Frontal cortex (tissue), 4 donors: ENCODE measurements around the gene ZNF385C. TPM values are rescaled to one million over a fixed set of nuclear protein-coding genes. Genes with fewer than 3 reads are reported as not detected.

ENCODE experiments used
- DNase-seq, 2 donors: peaks; one replicate each; pipeline ENCODE4 v3.0.0; 2012; ENCODE audit warnings: low spot score in 2 of 2
- FAIRE-seq: peaks from 2 replicates; lab custom pipeline; 2012; peaks lifted over from hg19 to GRCh38; lab: Jason Lieb, UNC
- total RNA-seq: library from RNA; depleted of rRNA; stranded (reverse); fragments of >200 nt; gene quantifications from one replicate; pipeline ENCODE4 v1.2.3, GENCODE V29; 2014
- donor health status: control.
- donor health status: control.
- donor health status: control.

The ZNF385C gene
- total RNA-seq, 1 donor from 2014 or later = 0.41 TPM

DNA sequence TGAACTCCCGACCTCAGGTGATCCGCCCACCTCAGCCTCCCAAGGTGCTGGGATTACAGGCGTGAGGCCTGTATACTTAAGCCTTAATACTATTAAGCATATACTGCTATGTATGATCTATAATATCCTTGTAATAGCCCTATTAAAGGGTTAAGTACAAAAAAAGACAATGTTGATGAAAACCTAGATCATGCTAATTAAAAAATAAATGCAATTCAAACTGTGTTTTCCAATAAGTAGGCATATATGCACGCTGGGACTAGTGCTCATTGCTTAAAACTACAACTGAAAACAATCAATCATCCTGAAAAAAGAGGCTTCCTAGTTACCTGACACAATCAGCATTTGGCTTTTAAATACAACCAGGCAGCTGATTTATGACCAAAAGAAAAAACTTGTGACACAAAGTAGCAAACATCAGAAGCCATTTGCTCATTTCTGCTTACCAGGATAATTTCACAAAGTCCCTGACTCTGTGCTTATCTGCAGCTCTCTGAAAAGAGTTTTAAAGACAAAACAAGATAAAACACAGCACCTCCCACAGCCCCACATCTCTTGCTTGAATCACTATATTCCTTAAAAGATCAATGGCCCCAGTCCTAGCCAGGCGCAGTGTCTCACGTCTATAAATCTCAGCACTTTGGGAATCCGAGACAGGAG is 11.1 kb downstream of the ZNF385C start:
- FAIRE-seq (no peak), DNase-seq (no peak)

DNA sequence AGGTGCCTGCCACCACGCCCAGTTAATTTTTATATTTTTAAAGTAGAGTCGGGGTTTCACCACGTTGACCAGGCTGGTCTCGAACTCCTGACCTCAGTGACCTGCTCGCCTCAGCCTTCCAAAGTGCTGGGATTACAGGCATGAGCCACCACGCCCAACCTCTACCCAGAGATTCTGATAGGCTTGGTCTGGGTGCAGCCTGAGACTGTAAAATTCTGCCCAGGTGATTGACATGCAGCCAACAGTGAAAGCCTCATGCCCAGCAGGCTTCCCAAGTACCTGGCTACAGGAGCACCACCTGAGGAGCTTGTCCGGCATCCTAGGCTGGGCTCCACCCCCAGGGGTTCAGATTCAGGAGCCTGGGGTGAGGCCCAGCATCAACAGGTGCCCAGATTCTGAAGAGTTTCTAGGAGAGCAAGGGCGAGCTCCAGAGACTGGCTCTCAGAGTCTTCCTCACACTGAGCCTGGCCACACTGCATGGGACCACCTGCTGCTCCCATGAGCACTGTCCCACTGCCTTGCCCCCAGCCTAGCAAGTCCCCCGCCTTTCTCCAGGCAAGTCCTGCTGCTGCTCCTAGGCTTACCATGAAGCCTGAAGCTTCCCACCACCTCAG is 16.6 kb downstream of the ZNF385C start:
- FAIRE-seq = no peak
- no peak for DNase-seq

DNA sequence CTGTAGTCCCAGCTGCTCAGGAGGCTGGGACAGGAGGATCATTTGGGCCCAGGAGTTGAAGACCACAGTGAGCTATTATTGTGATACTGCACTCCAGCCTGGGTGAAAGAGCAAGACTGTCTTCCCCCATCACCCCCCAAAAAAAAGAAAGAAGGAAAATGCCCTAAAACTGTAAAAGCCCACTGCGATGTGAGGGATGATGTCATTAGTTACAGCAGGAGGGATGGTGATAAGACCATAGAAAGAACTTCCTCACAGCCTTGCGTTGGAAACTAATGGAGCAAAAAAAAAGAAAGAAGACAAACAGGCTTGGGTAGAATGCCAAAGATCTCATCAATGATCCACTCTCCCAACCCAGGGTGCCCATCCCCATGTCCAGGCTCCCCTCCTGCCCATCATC is 18.7 kb downstream of the ZNF385C start:
- FAIRE-seq (no peak), DNase-seq (no peak)

DNA sequence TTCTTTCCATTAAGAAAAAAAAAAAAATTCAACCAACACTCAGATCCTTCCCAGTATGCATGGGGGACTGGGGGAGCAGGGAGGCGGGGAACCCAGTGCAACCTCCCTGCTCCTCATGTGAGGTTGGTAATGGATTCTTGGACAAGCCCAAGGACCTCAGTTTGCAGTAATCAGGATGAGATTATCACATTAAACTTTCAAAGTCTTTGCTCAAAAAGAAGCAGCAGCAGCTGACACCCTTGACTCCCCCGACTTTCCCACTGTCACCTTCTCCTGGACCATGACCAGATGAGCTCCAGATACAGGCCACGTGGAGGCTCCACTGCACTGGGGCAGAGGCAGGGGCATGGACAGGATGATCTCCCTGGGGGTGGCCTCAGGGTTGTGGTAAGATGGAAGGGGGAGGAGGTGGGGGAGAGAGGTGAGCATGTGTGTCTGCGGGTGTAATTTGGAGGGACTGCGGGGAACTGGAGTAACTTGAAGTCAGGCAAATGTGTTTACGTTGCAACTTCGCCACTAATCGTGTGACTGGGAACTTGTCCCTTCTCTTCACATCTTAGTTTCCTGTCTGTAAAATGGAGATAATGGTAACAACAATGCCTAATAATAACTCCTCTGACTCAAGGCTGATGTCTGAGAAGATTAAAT is 19.8 kb downstream of the ZNF385C start:
- DNase-seq (no peak), FAIRE-seq (no peak)

DNA sequence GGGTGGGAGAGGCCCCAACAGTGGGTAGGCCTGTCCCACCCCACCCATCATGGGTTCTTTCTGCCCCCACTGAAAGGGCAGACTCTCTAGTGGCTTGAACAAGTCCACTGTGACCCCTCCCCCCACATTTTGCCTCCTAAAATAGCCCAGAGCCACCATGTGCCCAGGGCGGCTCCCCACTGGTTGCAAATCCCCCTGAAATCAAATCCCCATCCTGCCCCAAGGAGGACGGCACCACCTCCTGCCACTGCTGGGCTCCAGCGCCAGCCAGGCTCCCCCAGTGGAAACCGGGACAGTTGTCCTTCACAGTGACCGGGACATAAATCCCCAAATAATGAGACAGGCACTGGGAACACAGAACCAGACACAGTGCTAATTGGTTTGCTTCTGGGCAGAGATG is 20.5 kb downstream of the ZNF385C start:
- DNase-seq (no peak), FAIRE-seq (no peak)

DNA sequence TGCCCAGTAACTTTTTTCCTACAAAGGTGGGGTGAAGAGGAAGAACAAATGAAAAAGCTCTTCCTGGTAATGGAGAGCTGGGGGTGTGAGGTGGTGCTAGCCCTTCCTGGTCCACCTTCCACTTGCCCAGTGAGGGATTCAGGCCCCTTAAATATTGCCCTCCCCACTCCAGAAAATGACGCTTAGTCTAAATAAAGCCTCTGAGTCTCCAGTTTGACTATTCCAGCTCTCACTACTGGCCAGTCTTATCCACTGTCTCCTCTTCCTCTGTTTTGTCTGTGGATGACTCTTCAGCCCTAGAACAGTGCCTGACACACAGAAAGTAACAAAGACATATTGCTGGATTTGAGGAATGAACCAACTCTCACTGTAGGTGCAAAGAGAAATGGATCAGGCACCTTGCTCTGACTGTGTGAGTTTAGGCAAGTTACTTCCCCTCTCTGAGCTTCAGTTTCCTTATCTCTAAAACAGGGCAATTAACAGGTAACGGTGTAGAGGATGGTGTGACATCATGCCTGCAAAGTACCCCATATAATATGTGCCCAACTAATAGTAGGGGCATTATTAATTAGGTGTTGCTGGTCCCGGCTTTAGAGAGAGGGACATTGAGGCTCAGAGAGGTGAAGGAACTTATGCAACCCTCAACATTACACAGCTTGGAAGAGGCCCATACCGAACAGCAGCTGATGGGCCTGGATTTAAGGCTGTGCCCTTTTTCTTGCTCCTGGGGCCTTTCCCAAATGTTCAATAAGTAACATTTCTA is 21.3 kb downstream of the ZNF385C start:
- DNase-seq = no peak
- no peak for FAIRE-seq

DNA sequence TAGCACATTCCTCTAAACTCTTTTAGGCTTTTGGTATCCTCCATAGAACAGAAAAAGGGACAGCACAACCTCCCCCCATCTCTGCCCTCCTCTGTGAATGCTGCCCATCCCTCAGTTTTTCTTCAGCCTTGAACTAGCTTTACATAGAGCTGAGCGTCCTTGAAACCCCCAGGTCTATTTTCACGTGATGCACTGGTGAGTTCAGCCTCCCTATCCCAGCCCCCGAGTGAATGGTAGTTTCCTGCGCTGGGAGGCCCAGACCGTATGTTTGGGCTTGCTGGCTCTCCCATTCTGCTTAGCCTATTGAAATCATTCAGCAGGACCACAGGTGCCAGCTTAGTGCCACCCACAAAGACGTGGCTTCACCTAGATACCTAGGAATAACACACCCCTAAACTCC is 22.5 kb downstream of the ZNF385C start:
- FAIRE-seq = no peak
- no peak for DNase-seq

DNA sequence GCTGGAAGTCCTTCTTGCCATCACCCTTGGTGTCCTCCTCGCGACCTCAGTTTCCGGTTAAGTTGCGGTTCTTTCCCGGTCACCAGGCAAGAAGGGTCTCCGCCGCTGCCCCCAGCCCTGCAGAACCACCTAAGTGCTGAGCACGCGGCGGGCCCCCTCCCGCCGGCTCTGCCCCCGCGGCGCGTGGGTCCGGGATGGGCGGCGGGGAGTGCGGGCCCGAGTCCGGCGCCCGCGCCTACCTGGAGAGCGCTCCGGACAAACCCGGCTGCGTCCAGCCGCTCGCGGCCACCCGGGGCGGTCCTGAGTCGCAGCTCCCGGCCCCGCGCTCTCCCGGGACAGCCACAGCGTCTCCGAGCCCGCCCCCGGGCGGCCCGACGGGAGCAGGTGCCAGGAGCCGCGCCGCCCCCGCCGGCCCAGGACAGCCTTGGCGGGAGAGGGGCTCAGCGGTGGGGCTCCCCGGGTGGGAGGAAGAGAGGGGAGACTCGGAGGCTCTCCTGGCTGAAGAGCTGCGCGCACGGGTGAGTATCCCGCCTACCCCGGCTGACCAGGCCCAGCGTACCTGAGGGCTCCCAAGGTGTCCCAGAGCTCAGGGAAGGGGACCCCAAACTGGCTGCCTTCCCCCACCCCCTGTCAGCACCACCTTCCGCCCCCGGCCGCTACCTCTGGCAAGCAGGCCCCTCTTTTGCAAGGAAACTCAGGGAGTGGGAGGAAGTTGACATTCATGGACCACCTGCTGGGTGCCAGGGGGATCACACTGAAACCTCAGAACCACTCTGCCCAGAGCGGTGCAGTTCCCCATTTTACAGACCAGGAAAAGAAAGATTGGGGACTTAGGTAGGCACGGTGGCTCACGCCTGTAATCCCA is 25.7 kb downstream of the ZNF385C start:
- no peak for FAIRE-seq
- peak in 1 of 2 donors; percentile 45 for DNase-seq

DNA sequence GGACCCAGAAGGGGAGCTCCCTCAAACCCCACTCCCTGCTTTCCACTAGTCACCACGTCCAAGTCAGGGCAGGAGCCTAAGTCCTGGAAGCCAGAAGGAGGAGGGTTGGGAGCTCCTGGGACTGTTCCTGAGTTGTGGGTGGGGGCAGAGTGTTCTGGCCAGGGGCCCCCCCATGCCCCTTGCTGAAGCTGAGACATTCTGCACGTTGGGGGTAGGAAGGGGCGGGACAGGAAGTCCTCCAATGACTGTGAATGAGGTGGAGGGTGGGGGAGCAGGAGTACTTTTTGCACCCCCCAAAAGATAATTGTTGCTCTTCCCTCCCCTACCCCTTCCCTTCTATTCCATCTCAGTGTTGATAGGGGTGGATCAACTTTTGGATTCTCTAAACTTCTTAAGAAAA is 26.5 kb downstream of the ZNF385C start:
- FAIRE-seq (no peak), DNase-seq (no peak)

DNA sequence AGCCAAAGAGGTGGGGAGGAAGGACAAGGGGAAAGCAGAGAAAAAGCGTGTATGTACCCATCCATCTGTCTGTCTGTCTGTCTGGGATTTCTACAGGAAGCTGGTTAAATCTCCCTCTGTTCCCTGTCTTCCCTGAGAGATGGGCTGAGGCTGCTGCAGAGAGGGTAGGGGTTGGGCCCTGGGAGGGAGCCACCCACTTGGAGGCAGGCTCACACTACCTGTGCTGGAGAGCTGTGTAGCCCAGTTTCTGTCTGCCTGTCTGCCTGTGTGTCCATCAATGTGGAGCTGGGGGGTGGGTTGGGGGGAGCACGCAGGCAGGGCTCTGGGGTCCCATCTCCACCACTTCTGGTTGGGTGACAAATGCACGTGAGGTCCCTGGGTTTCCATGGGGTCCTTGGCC is 29.3 kb downstream of the ZNF385C start:
- no peak for FAIRE-seq
- DNase-seq = no peak

DNA sequence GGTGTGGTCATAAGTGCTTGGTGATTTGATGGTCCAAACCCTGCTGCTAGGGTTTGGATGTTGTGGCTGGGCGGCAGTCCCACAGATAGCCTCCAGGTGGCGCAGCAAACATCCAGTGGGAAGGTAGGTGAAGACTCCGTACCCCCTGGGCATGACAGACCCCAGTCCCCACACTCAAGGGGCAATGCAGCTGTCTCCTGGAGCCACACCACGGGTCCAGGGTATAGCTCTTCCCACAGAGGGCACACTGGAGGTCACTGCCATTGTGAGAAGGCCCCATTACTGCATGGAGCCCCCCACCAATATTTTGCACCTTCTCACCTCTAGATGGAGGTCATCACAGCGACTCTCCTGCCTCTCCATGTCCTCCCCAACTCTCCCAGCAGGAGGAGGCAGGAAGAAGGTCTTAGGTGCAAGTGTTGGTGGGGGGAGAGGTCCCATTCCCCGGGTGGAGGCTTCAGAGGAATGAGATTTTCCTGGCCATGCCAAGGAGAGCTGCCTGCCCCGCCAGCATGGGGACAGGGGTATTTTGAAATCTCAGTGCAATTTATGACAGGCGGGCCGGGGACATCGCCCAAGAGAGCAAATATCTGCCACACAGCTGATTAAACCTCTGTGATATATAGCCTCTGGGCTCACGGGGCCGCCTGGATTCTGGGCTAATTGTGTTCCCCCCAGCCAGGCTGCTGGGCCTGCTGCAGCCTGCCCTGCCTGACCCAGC is 30.7 kb downstream of the ZNF385C start:
- no peak for FAIRE-seq
- peak in 1 of 2 donors; percentile 63 for DNase-seq

DNA sequence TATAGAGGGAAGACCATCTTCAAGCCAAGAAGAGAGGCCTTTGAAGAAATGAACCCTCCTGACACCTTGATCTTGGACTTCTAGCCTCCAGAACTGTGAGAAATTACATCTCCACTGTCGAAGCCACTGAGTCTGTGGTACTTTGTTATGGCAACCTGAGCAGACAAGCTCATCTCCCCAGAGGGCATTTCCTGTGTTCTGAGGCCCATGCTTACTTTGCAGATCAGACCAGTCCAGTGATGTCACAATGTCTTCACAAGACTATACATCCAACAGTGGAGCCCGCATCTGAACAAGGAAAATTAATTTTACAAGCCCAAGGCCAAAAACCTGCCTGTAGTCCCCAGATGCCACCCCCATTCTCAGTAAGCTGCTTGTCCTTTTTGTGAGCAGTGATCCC is 33.1 kb downstream of the ZNF385C start:
- DNase-seq = no peak
- no peak for FAIRE-seq

DNA sequence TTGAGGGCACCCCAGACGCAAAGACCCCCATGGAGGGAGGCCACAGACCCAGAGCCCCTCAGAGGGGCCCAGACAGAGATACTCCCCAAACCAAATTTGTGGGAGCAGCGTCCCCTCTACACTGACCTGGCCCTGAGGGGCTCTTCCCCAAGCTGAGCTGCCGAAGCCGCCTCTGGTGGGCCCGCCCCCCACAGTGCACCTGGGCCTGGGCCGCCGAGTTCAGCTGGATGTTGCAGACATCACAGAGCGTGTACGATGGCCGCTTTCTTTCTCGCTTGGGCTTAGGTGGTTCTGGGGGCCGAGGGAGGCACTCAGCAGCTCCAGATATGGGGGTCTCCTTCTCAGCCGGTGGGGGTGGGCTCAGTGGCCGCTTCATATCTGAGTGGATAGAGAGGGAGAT is 35.6 kb downstream of the ZNF385C start:
- DNase-seq (no peak), FAIRE-seq (no peak)

DNA sequence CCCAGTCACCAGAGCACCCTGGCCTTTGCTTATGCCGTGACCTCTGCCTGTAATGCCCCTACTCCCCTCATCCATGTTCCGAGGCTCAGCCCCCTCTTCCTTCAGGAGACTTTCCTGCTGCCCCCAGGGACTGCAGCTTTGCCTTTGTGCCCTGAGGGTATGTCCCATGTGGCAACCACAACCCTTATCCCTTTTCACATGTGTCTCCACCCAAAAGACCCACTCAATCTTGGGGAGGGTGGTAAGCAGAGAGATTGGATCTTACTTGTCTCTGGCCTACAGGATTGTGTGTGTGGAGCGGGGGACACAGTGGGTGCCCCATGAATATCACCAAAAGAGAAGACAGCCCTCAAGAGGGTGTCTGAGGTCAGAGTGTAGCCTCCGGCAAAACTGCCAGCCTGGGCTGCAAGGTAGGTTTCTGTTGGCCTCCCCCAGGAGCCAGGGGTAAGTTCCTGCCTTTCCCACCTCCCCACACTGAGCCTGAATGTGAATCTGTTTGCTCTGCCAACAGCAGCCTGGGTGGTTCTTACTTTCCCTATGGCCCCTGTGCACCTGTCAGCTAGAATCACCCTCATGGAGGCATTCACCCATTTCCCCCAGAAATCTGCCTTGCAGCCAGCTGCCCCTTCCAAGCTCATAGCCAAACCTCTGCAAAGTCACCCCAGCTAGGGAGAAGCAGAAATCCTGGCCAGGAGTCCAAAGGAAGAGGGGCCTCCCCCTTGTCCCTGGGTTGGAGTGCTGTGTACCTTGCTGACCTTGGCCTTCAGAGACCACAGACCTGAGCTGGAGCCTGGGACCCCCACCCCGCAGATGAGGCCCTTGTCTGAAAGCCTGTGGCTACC is 36.4 kb downstream of the ZNF385C start:
- no peak for FAIRE-seq
- DNase-seq = no peak

DNA sequence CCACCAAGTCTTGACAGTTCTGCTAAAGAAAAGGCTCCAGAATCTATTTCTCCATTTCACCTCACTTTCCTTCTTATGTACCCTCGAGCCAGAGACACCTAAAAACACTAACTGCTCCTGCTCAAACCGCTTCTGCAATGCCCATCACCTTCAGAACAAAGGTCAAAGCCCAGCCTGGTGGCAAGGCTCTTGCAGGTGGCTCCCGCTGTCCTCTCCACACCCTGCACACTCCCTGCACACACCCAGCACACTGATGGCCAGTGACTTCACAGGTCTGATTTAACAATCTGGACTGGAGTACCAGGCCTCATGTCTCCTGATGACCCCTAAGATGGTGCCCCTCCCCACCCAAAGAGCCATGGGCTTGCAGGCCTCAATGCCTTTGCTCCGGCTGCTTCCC is 38.0 kb downstream of the ZNF385C start:
- DNase-seq (no peak), FAIRE-seq (no peak)

DNA sequence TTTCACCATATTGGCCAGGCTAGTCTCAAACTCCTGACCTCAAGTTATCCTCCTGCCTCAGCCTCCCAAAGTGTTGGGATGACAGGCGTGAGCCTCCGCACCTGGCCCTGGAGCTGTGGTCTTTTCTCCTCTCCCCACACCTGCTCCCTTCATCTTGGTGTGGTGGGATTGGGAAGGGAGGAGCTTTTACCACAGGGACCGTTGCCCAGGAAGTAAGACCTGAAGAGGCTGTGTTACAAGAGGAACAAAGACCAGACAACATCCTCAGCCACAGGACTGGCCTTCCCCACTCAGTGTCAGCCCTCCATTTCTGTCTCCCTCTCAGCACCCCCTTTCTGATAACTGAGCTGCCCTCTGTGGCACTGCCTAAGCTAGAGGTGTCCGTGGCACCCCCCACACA is 38.5 kb downstream of the ZNF385C start:
- FAIRE-seq = no peak
- DNase-seq = no peak

DNA sequence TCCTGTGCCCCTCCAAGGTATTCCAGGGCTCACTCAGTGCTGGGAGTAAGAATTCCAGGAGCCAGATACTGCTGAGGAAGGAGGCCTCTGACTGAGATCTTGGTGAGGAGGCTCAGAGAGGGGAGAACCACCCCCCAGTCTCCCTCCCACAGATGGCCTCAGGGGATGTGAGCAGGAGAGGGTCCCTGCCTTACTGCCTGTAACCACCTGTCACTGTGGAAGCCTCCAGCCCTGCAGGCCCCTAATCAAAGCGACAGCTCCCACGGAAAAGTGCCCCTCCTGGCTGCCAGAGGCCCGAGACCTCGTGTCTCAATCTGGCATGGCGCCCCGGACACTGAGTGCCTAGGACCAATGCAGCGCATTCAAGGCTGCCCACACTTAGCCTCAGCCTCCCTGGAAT is 40.2 kb downstream of the ZNF385C start:
- no peak for FAIRE-seq
- no peak for DNase-seq

DNA sequence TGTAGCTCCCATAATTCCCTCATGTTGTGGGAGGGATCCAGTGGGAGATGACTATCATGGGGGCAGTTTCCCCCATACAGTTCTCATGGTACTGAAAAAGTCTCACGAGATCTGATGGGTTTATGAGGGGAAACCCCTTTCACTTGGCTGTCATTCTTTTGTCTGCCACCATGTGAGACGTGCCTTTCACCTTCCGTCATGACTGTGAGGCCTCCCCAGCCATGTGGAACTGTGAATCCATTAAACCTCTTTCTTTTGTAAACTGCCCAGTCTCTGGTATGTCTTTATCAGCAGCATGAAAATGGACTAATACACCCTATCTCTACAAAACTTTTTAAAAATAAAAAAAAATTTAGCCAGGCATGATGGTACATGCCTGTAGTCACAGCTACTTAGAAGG is 41.6 kb downstream of the ZNF385C start:
- DNase-seq (no peak), FAIRE-seq (no peak)
